Activated naive CD8-positive, alpha-beta T cell treated with anti-CD3 and anti-CD28 coated beads, Interleukin-2, amount 50 U/mL, for 16 hours (primary cell): ENCODE results near the gene OSBPL8.
A peak's percentile ranks its signal among the peaks of the same experiment; 100 is the strongest.
"Not testable (repeated sequence)": the region's sequence is repeated elsewhere in the genome, so short reads cannot be mapped to it uniquely, and the experiment has no call there.

ENCODE experiments used
- DNase-seq: peaks from one replicate; pipeline ENCODE4 v3.0.0-alpha.2; 2020; ENCODE audit warnings: low read depth, low spot score

Gene OSBPL8

DNA sequence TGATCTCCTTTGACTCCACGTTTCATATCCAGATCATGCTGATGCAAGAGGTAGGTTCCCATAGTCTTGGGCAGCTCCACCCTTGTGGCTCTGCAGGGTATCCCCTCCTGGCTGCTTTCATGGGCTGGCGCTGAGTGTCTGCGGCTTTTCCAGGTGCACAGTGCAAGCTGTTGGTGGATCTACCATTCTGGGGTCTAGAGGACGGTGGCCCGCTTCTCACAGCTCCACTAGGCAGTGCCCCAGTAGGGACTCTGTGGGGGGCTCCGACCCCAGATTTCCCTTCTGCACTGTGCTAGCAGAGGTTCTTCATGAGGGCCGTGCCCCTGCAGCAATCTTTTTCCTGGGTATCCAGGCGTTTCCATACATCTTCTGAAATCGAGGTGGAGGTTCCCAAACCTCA lies 199.3 kb downstream of the OSBPL8 start:
- DNase-seq, result no peak

DNA sequence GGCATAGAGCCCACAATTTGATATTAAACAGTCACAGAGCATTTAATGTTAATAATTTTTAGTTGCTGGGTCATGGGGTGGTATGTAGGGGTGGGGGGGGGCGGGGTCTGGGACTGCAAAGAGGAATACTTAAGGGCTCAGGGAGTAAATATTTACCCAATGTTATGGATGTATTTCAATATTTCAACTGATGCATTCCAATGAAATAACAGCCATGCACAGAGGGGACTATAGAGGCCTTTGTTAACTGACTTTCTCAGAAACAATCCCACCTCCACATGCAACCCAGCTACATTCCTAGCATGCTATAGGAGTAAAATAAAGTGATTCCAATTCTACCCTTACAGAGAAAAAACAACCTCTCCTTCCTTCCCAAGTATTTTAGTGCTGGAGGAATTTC lies 203.5 kb downstream of the OSBPL8 start:
- DNase-seq, result no peak

DNA sequence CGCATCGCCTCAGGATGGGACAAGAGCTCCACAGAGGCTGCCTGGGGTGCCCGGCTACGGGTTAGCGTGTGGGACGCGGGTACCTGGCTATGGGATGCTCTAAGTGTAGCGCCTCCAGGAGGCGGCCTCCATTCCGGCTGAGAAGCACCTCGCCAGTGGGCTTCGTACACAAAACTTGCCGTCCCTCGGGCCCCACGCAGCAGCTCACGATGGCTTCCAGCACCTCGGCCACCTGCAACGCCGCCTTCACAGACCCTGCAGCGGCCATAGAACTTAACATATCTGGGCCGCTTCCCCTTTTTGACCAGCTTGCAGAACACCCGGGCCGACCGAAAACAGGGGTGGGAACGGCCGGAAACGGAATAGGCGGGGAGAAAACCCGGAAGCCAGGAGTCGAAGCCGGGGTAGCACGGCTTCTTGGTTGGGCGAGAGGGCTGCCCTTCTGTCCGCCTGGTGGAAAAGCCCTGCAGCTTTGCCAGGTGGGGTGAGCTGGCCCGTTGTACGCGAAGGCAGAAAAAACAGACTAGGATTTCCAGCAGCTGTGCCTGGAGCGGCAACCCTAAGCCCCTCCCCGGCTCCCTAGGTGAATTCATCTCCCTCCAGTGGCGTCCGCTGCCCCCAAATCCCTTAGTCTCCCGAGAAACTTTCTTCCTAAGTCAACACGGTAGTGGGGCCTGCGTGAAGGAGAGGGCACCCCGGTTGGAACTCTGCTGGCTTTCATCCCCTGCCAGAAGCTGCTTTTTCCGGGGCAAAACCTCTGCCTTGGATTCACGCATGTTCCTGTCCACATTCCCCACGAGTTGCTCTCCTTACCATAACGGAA lies 211.3 kb downstream of the OSBPL8 start, which contains the start of gene BBS10:
TSS of gene BBS10 (minus strand) at position 337 of the 823 bp plus-strand sequence. CDS start at position 280, 57 bp downstream.
- peak; percentile 77 for DNase-seq

DNA sequence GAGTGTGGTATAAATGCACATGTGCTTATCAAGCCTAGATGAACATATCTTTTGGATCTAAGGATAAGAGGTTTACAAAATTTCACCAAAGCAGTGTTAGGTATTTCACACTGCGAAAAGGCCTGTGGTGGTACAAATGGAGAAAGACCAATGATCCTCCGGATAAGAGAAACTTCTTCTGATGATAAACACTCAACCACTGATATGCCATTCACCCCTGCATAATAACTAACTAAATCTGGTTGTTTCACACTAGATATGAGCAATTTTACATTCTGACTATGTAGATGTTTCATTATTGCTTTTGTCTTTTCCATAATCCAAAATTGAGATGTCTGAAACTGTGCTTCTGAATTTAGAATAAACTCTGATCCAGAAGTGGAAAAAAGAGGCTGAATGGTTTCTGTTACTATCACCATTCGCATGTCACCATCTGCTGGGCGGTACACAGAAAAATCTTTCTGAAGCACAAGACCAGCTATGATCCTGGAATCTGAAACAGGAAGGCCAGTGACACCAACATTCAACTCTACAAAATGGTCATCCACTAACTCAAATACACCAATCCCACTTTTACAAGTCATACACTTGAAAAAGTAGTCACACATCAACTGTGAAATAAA lies 212.7 kb downstream of the OSBPL8 start:
- DNase-seq, result no peak

DNA sequence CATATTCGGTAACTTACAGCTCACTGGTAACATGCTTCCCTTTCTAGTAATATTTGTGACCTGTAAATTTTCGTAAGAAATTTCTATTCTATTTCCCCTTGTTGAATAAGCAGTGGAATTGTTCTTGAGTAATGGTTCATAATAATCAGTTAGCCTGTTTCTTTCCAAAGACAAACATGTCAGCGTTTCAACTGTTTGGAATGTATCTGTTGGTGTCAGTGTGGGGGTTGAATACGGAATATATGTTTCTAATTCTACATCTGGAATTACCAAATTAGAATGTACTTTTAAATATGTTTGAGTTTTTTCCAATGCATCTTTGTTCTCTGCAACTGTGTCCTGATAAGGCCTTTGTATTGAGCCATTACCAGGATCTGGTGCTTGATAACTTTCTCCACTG lies 213.3 kb downstream of the OSBPL8 start:
- DNase-seq, result no peak

DNA sequence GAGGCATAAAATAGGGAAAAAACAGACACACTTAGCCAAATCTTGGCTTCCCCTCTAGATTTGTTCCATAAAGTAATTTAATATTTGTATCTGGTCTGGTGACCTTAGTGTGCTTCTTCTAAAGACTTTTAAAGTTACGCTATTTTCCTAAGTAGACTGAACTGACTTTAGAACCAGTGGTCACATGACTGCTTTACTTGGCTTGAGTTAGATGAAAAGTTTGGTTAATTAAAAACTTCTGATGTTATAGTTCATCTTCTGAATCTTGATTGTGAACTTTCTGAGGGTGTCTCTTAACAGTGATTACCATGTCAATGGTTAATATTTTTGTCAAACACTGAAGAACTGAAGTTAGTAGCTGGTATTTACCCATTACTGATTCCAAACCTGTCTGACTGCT lies 214.0 kb downstream of the OSBPL8 start:
- DNase-seq, result no peak

DNA sequence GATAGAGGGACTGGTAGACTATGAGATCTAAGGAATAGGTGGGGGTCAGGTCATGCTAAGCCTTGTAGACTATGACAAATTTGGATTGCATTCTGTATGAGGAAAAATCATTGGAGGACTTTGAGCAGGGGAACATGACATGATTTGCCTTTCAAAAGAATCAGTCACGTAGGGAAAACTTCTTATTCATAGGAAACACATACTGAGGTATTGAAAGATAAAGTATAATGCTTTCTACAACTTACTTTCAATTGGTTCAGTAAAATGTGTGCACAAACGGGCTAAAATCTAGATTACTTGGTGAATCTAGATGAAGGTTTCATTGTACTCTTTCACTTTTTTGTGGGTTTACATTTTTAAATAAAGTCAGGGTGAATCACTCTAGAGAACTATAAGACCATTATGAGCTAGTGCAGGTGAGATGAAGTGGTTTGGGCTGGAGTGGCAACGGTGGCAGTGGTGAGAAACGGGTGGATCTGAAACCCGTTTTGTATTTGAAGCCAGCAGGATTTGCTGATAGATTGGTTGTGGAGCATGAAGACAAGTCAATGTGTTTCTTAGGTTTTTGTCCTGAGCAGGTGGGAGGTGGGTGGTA lies 218.0 kb downstream of the OSBPL8 start:
- no peak for DNase-seq

DNA sequence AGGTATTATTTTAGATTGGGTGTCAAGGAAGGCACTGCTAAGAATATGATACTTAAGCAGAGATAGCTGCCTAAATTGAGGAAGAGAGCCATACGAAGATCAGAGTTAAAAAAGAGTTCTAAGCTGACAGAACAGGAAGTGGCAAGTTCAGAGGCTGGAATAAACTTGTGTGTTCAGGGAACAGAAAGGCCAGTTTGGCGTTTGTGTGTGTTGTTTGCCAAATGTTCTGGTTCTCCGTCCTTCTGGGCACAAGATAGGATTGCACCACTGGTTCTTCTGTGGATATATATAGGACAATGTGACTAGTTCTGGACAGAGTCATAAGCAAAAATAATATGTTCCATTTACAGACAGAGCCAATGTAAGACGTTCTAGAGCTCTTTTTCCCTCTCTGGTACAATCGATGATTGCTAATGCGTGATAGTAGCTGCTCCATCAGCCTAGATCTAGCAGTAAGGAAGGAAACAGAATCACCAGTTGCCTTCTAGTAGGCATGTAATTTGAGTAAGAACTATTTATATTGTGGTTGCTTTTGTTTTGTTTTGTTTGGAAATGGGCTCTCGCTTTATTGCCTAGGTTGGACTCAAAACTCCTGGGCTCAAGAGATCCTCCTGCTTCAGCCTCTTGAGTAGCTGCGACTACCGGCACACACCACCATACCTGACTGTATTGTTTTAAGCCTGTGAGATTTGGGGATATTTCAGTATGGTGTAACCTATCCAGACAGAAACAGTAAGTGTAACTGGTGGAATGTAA lies 218.7 kb downstream of the OSBPL8 start:
- no peak for DNase-seq

DNA sequence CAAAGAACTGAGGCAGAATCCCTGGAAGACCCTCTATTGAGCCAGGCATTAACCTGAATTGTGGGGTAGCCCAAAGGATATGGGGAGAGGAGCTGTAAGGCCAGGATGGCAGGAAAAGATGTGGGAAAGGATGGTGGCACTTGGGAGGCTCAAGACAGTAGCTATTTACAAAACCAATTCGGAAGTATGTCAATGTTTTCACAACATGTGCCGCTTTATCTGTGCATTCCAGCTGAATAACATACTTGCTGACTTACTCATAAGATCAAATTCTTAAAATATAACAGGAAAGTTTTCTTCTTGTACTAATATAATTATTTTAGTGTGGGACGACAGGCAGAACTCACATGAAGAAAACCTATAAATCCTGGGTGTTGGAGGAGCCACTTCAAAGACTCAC lies 222.0 kb downstream of the OSBPL8 start:
- no peak for DNase-seq

DNA sequence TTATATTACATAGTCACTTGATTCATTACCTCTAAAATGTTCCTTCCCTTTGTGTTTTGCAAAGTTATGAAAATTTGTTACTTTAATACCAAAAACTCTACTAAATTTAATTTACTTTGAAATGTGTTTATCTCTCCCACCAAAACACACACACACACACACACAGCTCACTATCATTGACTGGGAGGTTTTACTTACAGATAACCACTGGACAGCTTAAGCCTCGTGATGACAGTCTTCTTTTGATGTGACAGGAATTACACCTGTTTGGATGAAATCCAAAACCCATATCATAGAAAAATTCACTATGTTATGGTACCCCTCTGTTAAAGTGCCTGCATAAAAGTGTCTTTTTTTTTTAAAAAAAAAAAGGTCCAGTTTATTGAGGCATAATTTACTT lies 227.0 kb downstream of the OSBPL8 start:
- no peak for DNase-seq

DNA sequence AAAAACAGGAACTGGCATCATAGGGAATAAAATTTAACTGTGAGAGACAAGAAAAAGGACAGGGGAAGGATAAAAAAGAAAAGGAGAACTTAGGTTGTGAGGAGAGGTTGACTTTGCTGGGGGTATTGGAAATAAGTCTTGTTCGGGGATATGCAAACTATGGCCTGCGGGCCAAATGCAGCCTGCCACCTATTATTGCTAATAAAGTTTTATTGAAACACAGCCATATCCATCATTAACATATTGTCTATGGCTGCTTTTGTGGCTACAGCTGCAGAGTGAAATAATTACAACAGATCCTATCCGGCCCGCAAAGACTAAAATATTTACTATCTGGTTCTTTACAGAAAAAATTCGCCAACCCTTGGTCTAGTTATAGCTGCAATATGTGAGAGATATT lies 230.0 kb downstream of the OSBPL8 start:
- no peak for DNase-seq

DNA sequence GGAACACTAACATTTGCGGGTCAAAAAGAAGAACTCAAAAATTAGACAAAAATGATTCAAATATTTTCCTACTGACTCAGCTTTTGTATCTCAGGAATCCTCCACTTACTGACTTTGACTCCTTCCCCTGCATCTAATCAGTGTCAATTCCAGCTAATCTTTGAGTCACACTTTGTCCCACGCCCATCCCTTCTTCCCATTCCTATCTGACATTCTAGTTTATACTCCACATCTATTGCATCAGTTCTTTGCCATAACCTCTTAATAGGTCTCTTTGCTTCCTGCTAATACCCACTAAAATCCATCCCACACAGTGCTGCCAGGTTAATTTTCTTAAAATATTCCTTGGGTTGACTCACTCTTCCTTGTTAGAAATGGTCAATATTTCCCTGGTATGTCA lies 230.4 kb downstream of the OSBPL8 start:
- DNase-seq, result no peak

DNA sequence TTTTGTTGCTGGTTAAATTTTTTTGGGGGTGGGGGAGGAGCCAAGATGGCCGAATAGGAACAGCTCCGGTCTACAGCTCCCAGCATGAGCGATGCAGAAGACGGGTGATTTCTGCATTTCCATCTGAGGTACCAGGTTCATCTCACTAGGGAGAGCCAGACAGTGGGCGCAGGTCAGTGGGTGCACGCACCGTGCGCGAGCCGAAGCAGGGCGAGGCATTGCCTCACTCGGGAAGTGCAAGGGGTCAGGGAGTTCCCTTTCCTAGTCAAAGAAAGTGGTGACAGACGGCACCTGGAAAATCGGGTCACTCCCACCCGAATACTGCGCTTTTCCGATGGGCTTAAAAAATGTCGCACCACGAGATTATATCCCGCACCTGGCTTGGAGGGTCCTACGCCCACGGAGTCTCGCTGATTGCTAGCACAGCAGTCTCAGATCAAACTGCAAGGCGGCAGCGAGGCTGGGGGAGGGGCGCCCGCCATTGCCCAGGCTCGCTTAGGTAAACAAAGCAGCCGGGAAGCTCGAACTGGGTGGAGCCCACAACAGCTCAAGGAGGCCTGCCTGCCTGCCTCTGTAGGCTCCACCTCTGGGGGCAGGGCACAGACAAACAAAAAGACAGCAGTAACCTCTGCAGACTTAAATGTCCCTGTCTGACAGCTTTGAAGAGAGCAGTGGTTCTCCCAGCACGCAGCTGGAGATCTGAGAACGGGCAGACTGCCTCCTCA lies 239.8 kb downstream of the OSBPL8 start:
- not testable (repeated sequence) for DNase-seq

DNA sequence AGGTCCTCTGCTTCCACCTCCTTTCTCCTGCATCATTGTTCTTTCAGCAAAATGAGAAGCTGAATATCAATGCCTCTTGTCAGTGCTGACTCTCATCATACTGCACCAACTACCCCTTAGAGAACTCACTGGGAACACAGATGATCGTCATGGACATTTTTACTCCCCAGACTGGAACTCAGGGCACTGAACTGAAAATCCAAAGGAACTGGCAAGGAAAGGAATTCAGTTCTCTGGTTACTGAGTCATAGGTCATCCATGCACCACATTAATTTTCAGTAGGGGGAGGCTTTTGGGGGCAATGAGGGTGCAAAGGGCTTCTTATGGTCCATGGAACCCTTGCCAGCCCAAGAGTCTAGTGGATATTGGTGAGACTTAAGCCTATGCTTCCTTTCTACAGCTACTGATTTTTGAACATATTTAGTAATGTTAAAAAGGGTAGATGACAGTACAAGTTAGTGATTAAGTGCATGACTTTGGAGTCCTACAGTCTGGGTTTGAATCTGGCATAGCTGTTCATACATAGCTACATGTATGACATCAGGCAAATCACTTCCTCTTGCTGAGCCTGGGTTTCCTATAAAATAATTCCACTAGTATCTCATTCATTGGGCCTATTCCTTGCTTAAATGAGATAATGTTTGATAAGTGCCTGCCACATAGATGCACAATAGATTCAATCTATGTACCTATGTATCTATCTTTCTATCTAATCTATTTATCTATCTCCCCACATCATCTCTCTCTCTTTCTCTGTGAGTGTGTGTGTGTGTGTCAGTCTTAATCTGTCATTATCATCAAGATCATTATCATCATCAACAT lies 240.6 kb downstream of the OSBPL8 start:
- no peak for DNase-seq

DNA sequence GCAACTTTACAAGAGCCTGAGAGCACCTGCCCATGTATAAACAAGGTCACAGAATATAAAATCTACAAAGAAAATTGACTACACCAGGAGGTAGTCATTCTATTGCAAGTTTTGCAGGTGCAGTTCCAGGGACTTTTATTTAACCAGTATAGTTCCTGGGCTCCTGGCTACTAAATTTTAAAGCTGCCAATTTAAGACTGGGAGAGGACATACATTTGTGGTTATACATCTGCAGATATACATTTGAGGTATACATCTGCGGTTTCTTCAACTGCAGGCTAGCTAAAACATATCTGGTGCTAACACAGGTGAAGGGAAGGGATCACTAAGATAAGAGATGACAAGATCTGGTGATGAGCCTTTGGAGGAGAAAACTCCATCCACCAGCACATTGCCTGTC lies 241.6 kb downstream of the OSBPL8 start:
- DNase-seq, result no peak

DNA sequence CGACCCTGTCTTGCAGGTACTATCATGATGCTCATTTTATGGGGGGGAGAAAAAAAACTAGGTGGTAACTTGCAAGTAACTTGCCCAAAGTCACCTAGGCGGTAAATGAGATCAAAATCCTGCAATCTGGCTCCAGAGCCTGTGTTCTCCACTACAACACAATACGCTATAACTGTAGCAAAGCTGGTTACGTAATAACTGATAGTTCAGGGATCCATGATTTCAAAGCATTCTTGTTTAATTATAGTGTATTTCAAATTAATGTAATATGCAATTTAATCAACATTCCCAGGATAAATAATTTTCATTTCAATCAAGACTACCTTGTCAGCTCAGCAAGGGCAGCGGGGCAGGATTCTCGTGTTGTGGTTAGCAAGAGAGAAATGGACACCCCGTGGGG lies 243.1 kb downstream of the OSBPL8 start:
- no peak for DNase-seq

DNA sequence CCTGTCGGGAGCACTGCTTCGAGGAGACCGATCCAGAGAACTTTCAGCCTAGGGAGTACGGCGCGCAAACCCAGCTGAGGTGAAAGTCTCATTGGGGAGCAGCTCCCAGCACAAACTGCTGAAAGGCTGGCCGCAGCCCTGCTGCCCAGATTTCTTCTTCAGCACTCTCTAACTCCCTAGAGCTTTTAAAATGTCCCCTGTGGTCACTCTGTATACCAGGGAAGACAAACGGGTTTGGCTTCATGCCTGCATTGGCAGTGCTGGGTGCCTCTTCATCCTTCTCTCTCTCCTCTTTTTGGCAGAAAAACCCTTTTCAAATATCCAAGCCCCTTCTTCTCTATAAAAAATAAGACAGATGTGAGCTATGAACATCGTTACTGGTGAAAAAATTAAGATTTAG lies 246.3 kb downstream of the OSBPL8 start:
- DNase-seq, result no peak

DNA sequence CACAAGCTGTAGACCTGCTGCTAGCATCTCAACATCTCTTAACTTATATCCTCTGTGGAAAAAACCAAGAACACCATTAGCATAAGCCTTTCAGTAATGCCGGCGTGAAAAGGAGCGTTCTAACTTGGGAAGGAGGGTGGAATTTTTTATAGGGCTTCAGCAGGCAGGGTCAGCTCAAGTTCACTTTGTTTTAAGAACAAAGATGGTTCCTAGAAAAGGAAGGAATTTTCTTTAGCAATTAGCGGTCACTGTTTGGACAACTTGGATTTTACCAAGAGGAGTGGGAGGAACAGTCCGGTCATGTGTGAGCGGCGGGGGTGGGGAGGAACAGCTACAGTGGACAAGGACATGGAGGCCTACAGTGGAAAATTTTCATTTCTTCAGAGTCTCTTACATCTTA lies 247.3 kb downstream of the OSBPL8 start:
- no peak for DNase-seq

DNA sequence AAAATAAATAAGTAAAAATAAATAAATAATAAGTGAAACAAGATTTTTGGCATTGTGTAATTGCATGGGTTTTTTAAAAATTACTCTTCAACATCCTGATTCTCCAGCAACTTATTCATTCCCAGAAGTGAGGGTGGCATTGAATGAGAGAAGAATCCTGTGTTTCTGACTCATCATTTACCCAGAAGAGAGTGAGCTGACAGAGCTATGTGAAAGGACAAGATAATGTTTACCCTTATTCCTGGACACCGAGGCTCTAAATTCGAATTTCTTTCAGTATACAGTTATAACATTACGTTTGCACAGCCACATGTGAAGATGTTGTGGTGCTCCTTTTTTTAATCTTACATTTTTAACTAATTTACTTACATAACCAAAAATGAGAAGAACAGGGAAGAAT lies 247.8 kb downstream of the OSBPL8 start:
- no peak for DNase-seq

DNA sequence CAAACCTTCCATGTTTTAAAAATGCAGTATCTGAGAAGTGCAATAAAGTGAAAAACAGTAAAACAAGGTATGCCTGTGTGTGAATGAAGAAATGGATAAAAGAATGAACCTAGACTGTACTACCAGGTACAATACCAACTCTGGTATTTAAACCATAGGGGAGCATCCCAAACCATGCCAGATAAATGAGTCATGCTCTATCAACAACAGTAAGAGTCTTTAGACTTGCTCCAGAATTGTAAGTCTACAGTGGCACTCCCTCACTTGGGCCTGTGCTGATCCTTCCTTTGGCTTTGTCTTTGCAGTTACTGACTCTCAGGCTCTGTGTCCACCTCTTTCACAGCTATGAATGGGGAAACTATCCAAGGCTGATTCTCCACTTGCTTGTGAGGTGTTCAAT lies 249.5 kb downstream of the OSBPL8 start:
- no peak for DNase-seq

DNA sequence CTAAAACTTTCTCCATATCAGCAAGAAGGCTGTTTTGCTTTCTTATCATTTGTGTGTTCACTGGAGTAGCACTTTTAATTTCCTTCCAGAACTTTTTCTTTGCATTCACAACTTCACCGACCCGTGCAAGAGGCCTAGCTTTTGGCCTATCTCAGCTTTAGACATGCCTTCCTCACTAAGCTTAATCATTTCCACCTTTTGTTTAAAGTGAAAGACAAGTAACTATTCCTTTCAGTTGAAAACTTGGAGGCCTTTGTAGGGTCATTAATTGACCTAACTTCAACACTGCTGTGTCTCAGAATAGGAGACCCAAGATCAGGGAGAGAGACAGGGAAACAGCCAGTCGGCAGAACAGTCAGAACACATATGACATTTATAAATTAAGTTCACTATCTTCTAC lies 250.7 kb downstream of the OSBPL8 start:
- DNase-seq, result no peak
